ENCODE results near the gene CFAP65.

Gene CFAP65

GRCh38 chr2:219045937-219046550 lies 4.7 kb upstream of the CFAP65 start:
- Histone ChIP-seq H4K20me1 (ENCODE audit: control insufficient read depth, insufficient read depth, low read depth, low read length) (no peaks in the 10 kb centered on the region), H3K79me2 (ENCODE audit: control insufficient read depth, low read length) (no peaks in the 10 kb centered on the region), H3K36me3 (ENCODE audit: control insufficient read depth, low read length) (no peaks in the 10 kb centered on the region), H3K27me3 (ENCODE audit: control insufficient read depth, low read length) (peaks cover 3% of the 10 kb centered on the region), H3K4me1 (ENCODE audit: control insufficient read depth, low read length) (no peaks in the 10 kb centered on the region), H3K4me3 (ENCODE audit: low read length) (no peak overlapping the region), H3F3A (ENCODE audit: control insufficient read depth, insufficient read depth) (no peaks in the 10 kb centered on the region), H3K27ac (ENCODE audit: low read depth, low read length) (no peak overlapping the region), H3K4me2 (ENCODE audit: low read length) (no peak overlapping the region), H3K9me2 (replicated peaks; ENCODE audit: control insufficient read depth, low read length) (no peaks in the 10 kb centered on the region), H3K9me3 (ENCODE audit: control insufficient read depth, insufficient read depth, low read length) (no peaks in the 10 kb centered on the region)
- TF ChIP-seq EZH2phosphoT487 (IDR thresholded peaks at IDR 0.05; ENCODE audit: borderline replicate concordance, low read length) (no peak), CTCF (IDR thresholded peaks at IDR 0.05; ENCODE audit: low read depth, low read length, poor library complexity, severe bottlenecking) (no peak)

GRCh38 chr2:219042750-219043149 lies 1.4 kb upstream of the CFAP65 start:
- no peaks in the 10 kb centered on the region for H3K4me1 ChIP-seq (ENCODE audit: control insufficient read depth, low read length)
- H3K27me3 ChIP-seq (ENCODE audit: control insufficient read depth, low read length), result peaks cover 13% of the 10 kb centered on the region
- no peaks in the 10 kb centered on the region for H3K9me3 ChIP-seq (ENCODE audit: control insufficient read depth, insufficient read depth, low read length)
- H3K79me2 ChIP-seq (ENCODE audit: control insufficient read depth, low read length), result no peaks in the 10 kb centered on the region
- 0 out of 2 replicates have a peak, but pooled peaks cover 5% of the 10 kb centered on the region for H4K20me1 ChIP-seq (ENCODE audit: control insufficient read depth, insufficient read depth, low read depth, low read length)
- no peak overlapping the region for H3K4me2 ChIP-seq (ENCODE audit: low read length)
- H3K9me2 ChIP-seq (replicated peaks; ENCODE audit: control insufficient read depth, low read length), result no peaks in the 10 kb centered on the region
- no peaks in the 10 kb centered on the region for H3K36me3 ChIP-seq (ENCODE audit: control insufficient read depth, low read length)
- no peak overlapping the region for H3K27ac ChIP-seq (ENCODE audit: low read depth, low read length)
- no peak for TF ChIP-seq CTCF (IDR thresholded peaks at IDR 0.05; ENCODE audit: low read depth, low read length, poor library complexity, severe bottlenecking)
- no peak for TF ChIP-seq EZH2phosphoT487 (IDR thresholded peaks at IDR 0.05; ENCODE audit: borderline replicate concordance, low read length)
- H3K4me3 ChIP-seq (ENCODE audit: low read length), result no peak overlapping the region
- H3F3A ChIP-seq (ENCODE audit: control insufficient read depth, insufficient read depth), result no peaks in the 10 kb centered on the region

- no peaks in the 10 kb centered on the region for H3K79me2 ChIP-seq (ENCODE audit: control insufficient read depth, low read length)
- H3K36me3 ChIP-seq (ENCODE audit: control insufficient read depth, low read length), result no peaks in the 10 kb centered on the region
- H3K9me2 ChIP-seq (replicated peaks; ENCODE audit: control insufficient read depth, low read length), result no peaks in the 10 kb centered on the region
- H3F3A ChIP-seq (ENCODE audit: control insufficient read depth, insufficient read depth), result no peaks in the 10 kb centered on the region
- TF ChIP-seq EZH2phosphoT487 (IDR thresholded peaks at IDR 0.05; ENCODE audit: borderline replicate concordance, low read length) (no peak), CTCF (IDR thresholded peaks at IDR 0.05; ENCODE audit: low read depth, low read length, poor library complexity, severe bottlenecking) (no peak)
- no peak overlapping the region for H3K4me2 ChIP-seq (ENCODE audit: low read length)
- no peak overlapping the region for H3K27ac ChIP-seq (ENCODE audit: low read depth, low read length)
- H3K9me3 ChIP-seq (ENCODE audit: control insufficient read depth, insufficient read depth, low read length), result no peaks in the 10 kb centered on the region
- peaks cover 13% of the 10 kb centered on the region for H3K27me3 ChIP-seq (ENCODE audit: control insufficient read depth, low read length)
- no peak overlapping the region for H3K4me3 ChIP-seq (ENCODE audit: low read length)
- H4K20me1 ChIP-seq (ENCODE audit: control insufficient read depth, insufficient read depth, low read depth, low read length), result 0 out of 2 replicates have a peak, but pooled peaks cover 5% of the 10 kb centered on the region
- no peaks in the 10 kb centered on the region for H3K4me1 ChIP-seq (ENCODE audit: control insufficient read depth, low read length)
Measured at GRCh38 chr2:219042157-219042556, 841 bp upstream of the CFAP65 start.
